ENCODE data around the gene UBE2O.

The UBE2O gene

DNA sequence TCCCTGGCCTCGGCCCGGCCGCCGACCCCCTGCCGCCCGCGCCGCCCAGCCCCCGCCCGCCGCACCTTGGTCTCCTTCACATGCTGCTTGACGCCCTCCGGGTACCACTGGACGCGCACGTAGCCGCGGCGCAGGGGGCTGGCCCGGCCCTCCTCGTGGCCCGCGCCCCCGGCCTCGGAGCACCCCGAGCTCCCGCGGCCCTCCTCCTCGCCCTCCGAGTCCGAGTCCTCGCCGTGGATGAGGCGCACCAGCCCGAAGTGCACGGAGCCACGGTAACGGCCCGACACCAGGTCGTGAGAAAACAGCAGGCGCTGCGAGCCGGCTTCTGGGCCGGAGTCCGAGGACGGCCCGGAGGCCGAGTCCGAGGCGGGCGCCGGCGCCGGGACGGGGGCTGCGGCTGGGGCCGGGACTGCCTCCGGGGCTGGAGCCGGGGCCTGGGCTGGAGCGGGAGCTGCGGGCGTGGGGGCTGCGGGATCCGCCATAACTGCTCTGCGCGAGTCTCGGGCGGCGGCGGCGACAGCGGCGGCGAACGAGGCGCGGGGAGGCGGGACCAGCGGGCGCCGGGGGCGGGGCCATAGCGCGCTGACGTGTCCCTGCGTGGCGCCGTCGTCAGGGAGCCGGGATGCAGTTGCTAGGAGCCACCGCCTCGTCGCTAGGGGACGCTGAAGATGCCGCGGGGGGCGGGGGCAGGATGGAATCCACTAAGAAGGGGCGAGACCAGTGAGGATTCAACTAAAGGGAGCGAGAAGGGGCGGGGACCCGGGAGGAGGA lies at the start of gene UBE2O:
TSS of gene UBE2O (minus strand) at position 493 of the 771 bp plus-strand sequence. CDS start at position 482, 11 bp downstream.
- peak; percentile 86 to 89 for DNase-seq (ENCODE audit: low read depth in 2 of 2)

DNA sequence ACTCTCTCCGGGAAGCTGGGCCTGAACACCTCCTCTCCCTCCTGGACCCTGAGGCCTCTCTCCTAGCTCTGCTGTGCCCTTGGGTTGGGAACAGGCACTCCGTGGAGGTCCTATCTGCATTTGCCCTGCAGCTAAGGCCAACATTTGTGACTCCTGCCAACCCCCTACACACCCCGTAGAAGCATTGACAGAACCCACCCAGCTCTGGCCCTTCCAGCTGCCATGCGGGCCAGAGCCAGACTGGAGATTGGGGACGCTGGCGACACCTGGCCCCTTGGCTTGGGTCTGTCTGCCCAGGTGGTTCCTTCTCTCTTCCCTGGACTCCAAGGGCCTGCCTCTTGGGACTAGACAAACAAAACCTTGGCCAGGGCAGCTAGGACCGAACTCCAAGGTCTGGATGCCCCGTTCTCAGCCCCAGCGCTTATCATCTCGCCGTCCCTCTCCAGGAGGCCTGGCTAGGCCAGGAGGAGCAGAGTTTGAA lies 48.9 kb upstream of the UBE2O start:
- DNase-seq (ENCODE audit: low read depth in 2 of 2), result no peak

DNA sequence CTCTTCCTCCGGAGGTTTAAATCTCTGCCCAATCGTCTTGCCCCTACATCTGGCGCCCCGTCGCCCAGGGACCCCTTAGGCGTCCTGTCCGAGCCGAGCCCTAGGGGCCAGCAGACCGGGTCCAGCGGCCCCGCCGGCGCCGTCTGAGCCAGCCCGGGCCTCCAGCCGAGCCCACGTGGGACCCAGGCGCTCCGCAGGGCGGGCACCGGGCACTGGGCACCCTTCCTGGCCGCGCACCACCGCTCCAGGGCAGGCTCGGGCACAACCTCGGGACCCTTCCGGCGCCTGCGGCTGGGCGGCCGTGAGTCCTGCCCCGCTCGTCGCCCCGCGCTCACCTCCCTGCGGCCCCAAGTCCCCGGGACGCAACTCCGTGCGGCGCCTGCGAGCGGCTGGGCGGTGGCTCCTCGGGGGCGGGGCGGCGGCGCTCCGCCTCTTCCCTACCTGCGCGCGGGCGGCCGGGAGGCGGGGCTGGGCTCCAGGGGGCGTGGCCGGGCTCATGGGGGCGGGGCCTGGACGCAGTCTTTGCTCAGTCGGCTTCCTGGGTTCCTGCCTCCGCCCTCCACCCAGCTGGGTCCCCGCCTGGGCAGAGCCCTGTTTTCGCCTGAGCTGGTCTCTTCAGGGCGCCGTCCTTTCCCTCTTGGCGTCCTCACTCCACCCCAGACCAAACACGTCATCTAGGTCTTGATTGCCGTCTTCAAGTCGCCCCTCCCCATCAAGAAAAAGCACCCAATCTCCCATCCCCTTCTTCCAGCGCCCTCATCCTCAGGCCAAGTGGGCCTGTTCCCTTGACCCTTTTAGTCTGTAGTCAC lies 48.3 kb upstream of the UBE2O start, which contains the start of gene RHBDF2:
TSS of gene RHBDF2 (minus strand) at position 406 of the 809 bp plus-strand sequence. CDS start 19,899 bp downstream, outside the sequence.
- DNase-seq (ENCODE audit: low read depth in 2 of 2), result peak; percentile 91 to 92

DNA sequence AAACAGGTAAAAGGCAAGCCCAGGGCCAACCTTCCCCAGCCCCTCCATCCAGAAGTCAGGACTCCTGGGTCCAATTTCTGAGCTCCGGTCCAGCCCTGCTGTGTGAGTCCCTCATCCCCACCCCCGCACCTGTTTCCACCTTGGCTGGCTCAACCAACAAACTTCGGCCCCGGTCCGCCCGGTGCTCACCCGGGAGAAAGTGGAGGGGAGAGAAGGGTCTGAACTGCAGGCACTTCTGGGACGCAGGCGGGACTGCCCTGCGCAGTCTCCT lies 47.7 kb upstream of the UBE2O start:
- no peak for DNase-seq (ENCODE audit: low read depth in 2 of 2)

DNA sequence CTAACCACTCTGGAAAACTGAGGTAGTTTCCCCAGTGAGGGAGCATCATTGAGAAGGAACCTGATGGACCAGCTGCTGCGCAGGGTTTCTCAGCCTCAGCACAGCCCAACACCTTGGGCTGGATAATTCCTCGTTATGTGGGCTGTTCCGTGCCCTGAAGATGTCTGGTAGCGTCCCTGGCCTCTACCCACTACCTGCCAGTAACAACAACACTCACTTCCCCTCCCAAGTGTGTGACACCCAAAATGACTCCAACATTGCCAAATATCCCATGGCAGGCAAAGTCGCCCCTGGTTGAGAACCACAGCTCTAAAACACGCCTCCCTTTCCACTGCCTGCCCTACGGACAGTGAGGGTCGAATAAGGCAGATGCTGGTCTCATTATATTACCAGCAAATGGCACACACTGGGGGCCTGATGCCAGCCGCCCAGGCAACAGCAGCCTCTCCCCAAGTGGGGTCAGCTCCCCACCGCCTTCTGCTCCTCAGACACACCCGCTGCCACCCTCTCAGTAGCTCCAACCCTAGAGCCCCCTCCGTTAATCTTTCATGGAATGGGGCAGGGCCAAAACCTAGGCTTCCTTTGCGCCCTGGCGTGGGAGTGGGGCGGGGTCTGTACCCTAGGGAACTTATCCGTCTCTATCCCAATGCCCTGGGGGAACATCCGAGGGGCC lies 47.3 kb upstream of the UBE2O start:
- DNase-seq (ENCODE audit: low read depth in 2 of 2), result no peak

DNA sequence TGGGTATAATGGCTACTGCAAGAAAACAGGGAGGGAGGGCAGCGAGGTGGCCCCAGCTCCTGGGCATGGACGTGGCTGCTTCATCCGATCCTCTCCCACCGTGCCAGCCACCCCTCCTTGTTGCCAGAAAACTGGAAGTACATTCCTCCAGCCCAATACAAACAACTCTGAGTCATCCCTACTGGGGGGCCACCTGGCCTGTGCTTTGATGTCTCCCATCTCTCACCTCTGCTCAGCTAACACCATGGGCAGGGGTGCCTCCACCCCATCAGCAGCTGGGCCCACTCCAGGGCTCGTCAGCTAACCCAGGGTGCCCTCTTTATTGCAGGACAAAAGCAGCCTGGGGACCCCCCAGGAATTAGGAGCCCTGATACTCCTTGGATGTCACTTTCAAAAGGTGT lies 46.3 kb upstream of the UBE2O start:
- no peak for DNase-seq (ENCODE audit: low read depth in 2 of 2)

DNA sequence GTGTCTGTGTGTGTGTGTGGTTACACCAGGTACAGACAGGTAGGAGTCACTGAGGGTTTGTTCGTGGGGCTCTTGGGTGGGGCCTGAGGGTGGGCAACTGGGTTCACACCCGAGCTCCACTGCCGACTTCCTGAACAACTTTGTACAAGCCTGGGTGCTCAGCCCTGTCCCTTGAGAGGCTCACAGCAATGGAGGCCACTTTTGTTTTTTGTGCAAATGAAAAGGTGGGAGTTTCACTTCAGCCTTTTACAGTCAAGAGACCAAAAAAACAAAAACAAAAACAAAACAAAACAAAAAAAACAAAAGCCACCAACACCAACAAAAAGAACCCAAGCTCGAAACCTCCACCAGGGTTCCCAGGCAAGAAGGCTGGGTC lies 45.9 kb upstream of the UBE2O start:
- DNase-seq (ENCODE audit: low read depth in 2 of 2), result no peak

DNA sequence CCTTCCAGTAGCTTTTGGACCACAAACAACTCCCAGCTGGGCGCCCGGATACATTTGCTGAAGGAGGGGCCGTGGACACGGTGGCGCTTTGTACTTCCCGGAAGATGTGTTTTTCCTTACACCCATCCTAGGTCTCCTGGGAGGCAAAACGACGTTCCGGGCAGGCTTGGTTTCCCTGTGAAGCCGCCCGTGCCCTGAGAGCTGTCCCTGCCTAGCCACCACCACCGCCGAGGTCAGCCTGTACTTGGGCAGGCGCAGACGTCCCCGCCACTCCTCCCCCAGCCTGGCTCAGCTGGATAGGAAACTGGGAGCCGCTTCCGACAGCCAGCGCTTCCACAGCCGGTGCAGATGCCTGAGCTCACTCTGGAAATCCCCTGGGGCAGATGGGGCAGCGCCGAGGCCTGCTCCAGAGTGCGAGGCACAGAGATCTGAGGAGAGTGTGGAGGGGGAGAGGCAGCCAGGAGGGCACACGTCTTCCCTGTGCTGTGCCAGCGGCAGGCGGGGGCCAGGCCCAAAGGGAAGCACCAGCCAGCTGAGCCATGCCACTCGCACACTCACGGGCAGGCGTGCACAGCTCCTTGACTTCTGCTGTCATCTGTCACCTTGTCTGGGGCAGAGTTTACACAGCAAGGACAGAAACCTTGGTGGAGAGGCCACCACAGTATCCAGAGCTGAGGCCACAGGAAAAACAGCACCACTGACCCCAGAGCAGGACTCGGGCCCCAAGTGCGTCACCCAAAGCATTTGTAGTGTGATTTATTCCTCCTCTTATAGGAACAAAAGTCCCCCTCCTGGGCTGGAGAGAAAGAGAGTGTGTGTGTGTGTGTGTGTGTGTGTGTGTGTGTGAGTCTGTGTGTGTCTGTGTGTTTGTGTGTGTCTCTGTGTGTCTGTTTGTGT lies 45.3 kb upstream of the UBE2O start:
- no peak for DNase-seq (ENCODE audit: low read depth in 2 of 2)

DNA sequence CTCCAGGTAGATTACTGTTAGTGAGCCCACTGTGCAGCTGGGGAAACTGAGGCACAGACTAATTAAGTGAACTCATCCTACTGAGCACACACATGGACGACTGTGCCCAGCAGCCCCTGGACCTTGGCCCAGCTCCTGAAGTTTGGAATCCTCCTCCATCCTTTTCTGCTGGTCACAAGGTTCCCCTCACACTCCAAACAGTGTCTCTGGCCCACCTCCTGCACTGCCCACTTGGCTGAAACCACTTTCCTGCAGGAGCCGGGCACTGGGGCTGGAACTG lies 44.7 kb upstream of the UBE2O start:
- no peak for DNase-seq (ENCODE audit: low read depth in 2 of 2)

DNA sequence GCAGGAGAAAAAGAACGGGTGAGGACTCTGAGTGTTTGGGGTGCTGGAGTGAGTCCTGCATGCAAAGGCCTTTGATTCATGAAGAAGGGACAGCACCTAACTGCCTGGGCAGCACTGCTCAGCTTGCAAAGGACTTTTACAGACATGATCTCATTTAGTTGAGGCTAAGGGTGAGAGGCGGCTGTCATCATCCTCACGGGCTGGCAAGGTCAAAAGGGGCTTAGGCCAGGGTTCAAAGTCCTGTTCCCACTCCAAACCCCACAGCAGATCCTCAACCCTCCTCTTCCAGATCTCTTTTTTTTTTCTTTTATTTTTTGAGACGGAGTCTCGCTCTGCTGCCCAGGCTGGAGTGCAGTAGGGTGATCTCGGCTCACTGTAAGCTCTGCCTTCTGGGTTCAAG lies 43.5 kb upstream of the UBE2O start:
- DNase-seq (ENCODE audit: low read depth in 2 of 2), result no peak

DNA sequence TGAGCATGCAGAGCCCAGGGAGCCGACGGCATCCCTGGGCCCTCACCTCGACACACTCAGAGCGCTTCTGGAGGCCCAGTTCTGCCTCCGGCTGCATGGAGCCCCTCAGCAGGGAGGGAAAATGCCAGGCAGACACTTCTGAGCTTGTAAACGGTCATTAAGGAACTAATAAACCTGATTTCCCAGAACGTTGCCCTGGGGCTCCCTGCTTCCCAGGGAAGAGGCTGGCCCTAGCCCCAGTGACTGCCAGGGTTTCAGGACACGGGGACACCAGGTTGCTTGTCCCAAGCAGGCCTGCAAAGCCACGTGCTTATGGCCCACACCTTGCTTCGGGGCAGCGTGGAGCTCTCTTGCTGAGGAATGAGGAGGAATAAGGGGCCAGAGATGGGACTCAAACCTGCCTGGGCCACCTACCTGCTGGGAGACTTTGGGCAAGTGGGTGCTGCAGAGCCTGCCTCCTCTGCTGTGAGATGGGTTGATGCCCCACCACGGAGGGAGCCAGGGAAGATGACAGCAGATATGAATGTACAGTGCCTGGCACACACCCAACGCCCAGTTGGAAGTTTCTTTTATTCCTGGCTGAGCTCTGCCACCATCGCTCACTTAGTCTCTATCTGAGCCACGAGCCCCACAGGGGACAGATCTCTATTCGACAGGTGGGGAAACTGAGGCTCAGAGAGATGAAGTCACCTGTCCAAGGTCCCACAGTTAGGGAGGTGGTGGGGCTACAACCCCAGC lies 42.9 kb upstream of the UBE2O start:
- no peak for DNase-seq (ENCODE audit: low read depth in 2 of 2)

DNA sequence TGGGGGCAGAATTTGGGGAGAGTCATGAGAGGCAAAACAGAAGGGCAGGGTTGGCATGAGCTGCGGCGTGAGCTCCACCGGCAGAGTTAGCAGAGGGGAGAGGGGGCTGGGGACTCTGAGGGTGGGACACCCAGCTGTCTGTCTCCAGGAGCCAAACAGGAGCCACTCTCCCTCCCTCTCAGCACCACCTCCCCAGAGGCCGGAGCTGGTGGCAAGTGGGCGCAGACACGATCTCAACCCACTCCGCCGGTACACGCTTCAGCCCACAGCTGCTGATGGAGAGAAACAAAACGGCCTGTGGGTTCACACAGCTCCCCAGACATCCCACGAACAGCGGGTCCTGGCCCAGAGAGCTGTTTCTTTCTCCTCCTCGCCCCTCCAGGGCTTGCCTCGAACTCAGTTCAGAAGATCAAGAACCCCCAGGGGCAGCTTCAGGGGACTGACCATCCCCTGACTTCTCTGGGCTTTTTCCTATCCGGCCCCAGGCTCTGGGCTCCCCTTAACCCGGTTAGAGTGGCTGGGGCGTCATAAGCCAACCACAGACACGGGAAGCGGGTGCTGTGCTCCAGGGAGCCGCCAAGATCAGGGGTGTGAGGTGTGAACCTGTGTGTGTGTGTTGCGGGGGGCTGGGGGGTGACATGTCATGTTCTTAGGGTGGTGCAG lies 40.7 kb upstream of the UBE2O start:
- no peak for DNase-seq (ENCODE audit: low read depth in 2 of 2)

DNA sequence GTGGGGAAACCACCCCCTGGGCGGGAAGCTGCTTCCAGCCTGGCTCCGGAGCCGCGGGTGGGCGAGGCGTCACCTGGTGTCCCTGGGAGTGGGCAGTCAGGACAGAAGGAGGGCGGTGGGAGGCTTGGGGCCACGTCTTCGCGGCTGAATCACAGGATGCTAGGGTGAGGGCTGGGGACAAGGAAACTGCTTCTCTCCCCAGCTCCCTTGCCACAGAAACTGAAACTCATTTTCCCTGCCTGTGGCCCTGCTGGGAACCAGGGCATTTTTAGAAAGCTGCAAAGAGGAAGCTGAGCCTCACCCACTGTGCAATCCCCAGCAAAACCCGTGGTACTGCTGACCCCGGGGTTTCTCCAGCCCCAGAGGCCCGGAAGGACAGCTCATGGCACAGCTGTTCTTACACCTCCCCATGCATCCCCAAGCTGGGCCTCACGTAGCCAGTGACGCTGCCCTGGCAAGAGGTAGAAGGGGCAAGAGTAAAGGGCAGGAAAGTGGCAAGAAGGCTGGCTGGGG lies 40.1 kb upstream of the UBE2O start:
- peak; percentile 48 to 56 for DNase-seq (ENCODE audit: low read depth in 2 of 2)

DNA sequence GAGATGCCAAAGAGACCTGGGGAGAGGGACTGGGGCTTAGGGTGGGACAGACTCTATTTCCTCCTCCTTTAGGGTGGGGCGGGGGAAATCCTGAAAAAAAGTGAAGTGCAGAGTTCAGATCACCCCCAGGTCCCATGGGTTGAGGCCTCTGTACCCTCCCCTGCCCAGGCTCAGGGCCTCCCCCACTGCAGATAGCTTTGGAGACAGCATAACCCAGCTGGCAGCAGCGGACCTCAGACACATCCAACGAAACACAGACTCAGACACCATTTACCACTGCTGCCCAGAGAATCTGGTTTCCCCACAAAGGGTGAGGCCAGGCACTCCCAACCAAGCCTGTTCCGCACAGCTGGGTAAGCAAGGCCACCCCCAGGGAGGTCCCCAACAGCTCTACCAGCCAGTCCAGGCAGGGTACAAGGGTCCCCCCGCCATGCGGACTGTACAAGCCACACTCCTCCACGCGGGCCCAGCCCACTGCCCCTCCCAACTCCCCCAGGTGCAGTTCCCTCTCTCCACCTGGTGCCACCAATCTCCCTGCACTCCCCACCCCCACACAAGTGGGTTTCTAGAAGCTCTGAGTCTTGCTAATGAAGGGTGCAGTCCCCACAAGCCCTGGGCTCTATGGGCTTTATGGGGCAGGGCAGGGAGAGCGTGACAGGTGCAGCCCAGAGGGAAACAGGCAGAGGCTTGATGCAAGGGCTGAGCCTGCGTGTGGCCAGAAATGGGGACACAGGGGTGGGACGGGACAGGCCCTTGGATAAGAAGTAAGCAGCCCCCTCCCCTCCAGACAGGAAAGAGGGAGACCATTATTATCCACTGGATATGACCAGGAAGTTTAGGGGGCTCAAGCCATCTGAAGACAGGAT lies 39.4 kb upstream of the UBE2O start:
- DNase-seq (ENCODE audit: low read depth in 2 of 2), result no peak

DNA sequence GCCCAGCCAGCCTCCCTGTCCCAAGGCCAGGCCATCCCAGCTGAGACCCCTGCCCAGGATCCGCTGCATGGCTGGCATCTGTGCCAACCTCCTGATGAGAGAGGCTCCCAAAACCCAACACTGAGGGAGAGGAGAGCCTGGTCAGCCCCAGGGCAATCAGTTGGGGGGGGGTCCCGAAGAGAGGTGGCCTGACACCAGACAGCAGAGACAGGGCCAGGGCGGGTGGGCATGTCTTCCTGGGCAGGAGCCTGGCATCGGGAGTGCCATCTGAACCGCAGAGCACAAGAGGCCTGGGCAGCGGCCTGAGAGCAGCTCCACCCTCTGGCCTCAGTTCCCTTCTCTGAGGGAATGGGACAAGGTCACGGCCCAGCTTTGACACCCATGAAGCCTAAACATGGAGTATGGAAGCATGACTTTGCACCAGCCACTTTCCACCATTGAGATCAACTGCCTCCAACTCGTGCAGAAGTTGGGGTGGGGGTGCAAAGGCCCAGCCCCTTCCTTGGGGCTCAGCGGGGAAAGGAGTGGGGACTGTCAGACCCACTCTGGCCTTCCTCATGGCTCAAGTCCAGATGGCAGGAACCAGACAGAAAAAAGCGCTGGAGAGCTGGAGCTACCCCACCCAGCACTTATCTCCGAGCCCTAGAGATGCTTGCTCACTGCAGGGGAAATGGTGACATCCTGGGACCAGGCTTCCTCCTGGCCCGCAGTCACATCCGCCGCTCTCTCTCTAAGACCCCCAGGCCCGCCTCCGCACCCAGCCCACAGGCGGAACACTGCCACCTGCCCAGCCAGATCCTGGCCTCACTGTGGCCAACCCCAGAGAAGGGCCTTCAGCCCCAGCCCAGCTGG lies 38.5 kb upstream of the UBE2O start:
- no peak for DNase-seq (ENCODE audit: low read depth in 2 of 2)

DNA sequence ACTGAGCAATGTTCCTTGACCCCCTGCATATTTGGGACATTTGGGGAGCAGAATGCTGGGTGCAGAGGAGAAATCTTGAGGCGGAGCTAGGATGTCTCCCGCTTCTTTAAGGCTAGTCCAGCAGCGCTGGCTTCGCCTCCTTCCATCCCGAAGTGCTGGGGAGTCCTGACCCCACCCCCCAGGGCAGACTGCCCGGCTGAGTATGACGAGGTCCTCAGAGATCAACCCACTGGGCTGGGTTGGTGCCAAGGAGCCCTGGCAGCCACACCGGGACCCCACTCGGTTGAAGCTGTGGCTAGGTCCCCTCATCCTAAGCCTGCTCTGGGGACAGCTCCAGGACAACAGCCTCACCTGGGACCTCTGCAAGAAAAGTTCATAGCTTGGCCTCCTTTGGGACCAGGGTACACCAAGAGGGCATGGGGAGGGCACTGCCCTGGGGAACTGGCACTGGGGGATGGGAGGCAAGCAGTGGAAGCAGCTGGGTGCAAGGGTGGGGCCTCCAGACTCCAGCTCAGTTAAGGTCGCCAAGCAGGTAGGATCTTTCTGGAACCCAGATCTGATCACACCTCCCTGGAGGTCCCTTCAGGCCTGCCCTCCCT lies 37.3 kb upstream of the UBE2O start:
- DNase-seq (ENCODE audit: low read depth in 2 of 2), result no peak

DNA sequence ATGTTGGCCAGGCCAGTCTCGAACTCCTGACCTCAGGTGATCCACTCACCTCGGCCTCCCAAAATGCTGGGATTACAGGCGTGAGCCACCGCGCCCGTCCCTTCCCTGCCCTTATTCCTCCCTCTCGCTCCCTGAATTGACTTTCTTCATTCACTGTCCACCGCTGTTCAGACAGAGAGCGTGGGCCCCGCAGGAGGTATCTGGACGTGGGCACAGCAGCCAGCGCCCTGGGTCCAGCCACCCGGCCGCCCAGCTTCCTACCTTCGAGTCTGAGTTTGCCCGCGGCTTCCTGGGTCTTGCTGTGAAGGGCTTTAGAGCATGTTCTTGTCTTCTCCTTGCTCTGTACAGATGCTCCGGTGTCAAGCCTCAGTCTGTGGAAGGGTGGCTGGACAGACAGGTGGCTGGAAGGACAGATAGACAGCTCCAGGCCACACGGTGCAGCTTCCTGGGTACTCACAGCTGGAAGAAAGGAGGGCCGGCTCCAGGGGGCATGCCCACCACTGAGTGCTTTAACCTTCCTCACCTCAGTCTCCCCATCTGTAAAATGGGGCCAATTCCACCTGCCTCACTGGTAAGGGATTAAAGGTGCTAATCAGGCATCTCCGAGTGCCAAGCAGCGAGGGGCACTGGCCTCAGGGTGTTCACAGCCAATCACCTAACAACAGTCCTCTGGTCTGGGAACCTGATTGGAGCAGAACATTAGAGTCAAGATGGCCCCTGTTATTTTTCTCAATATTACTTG lies 34.7 kb upstream of the UBE2O start:
- DNase-seq (ENCODE audit: low read depth in 2 of 2), result no peak
